ENCODE data around the gene DDX31. TPM values are rescaled to one million over a fixed set of nuclear protein-coding genes. Genes with fewer than 3 reads are reported as not detected.
A peak's percentile ranks its signal among the peaks of the same experiment; 100 is the strongest.

The DDX31 gene
- total and polyA plus RNA-seq, 4 experiments from 2014 or later = 3.4 to 21.1 (median 13.6) TPM

- H3K27me3 ChIP-seq (ENCODE audit: insufficient read depth, low read length) = peaks cover 62% of the 10 kb centered on the region
- Mint-ChIP-seq H3K9me3 (peaks cover 0 to 13% (median 1%) of the 10 kb centered on the region in 8 donors), H3K27me3 (peaks cover 55 to 61% of the 10 kb centered on the region in 2 donors), H3K36me3 (no peaks in the 10 kb centered on the region), H3K4me3 (no peak overlapping the region), H3K27ac (peak overlapping the region in 1 of 7 donors; percentile 35), H3K4me1 (peaks cover 2 to 15% (median 9%) of the 10 kb centered on the region in 4 donors)
- intact Hi-C loops (cut with micrococcal nuclease) = no loop called here
- no peak overlapping the region for H3K27ac ChIP-seq (ENCODE audit: low read depth, low read length)
- H3K4me3 ChIP-seq (ENCODE audit: low read length in 2 of 2) = no peak overlapping the region
- ChIA-PET CTCF (ENCODE audit: partially characterized antibody) (no interaction called here), POLR2A (ENCODE audit: partially characterized antibody) (no interaction called here)
- H3K9me3 ChIP-seq (ENCODE audit: control insufficient read depth in 1 of 2, low read length in 2 of 2) = no peaks in the 10 kb centered on the region
- H3K4me1 ChIP-seq (ENCODE audit: insufficient read depth, low read length) = peaks cover 12% of the 10 kb centered on the region
- H3K36me3 ChIP-seq (ENCODE audit: insufficient read depth, low read length) = no peaks in the 10 kb centered on the region
- DNase-seq = no peak
Measured at GRCh38 chr9:132579427-132579798, 90.4 kb downstream of the DDX31 start.

GRCh38 chr9:132578367-132578932, 91.3 kb downstream of the DDX31 start:
- no peak overlapping the region for H3K27ac ChIP-seq (ENCODE audit: low read depth, low read length)
- no peak overlapping the region for H3K4me3 ChIP-seq (ENCODE audit: low read length in 2 of 2)
- no peak for DNase-seq
- H3K9me3 ChIP-seq (ENCODE audit: control insufficient read depth in 1 of 2, low read length in 2 of 2) = no peaks in the 10 kb centered on the region
- no peaks in the 10 kb centered on the region for H3K36me3 Mint-ChIP-seq
- CTCF ChIA-PET (ENCODE audit: partially characterized antibody) = no interaction called here
- peak overlapping the region in 1 of 7 donors; percentile 70 for H3K27ac Mint-ChIP-seq
- peaks cover 55 to 60% of the 10 kb centered on the region in 2 donors for H3K27me3 Mint-ChIP-seq
- no peak overlapping the region for H3K4me3 Mint-ChIP-seq
- no peaks in the 10 kb centered on the region for H3K36me3 ChIP-seq (ENCODE audit: insufficient read depth, low read length)
- H3K4me1 Mint-ChIP-seq = peaks cover 2 to 15% (median 9%) of the 10 kb centered on the region in 4 donors
- intact Hi-C loops (cut with micrococcal nuclease) = no loop called here
- peaks cover 0 to 12% (median 1%) of the 10 kb centered on the region in 8 donors for H3K9me3 Mint-ChIP-seq
- H3K4me1 ChIP-seq (ENCODE audit: insufficient read depth, low read length) = peaks cover 12% of the 10 kb centered on the region
- H3K27me3 ChIP-seq (ENCODE audit: insufficient read depth, low read length) = peaks cover 53% of the 10 kb centered on the region
- POLR2A ChIA-PET (ENCODE audit: partially characterized antibody) = no interaction called here

- Histone ChIP-seq H3K4me3 (ENCODE audit: low read length in 2 of 2) (no peak overlapping the region), H3K36me3 (ENCODE audit: insufficient read depth, low read length) (no peaks in the 10 kb centered on the region), H3K9me3 (ENCODE audit: control insufficient read depth in 1 of 2, low read length in 2 of 2) (no peaks in the 10 kb centered on the region), H3K27ac (ENCODE audit: low read depth, low read length) (no peak overlapping the region), H3K4me1 (ENCODE audit: insufficient read depth, low read length) (peaks cover 9% of the 10 kb centered on the region), H3K27me3 (ENCODE audit: insufficient read depth, low read length) (peaks cover 46% of the 10 kb centered on the region)
- no peaks in the 10 kb centered on the region for H3K36me3 Mint-ChIP-seq
- H3K27ac Mint-ChIP-seq = no peak overlapping the region
- no peak for DNase-seq
- peaks cover 0 to 8% (median 0%) of the 10 kb centered on the region in 8 donors for H3K9me3 Mint-ChIP-seq
- intact Hi-C loops (cut with micrococcal nuclease) = no loop called here
- H3K4me1 Mint-ChIP-seq = peaks cover 2 to 14% (median 9%) of the 10 kb centered on the region in 4 donors
- CTCF ChIA-PET (ENCODE audit: partially characterized antibody) = no interaction called here
- H3K4me3 Mint-ChIP-seq = peak overlapping the region in 1 of 8 donors; percentile 24
- H3K27me3 Mint-ChIP-seq = peaks cover 50 to 58% of the 10 kb centered on the region in 2 donors
- POLR2A ChIA-PET (ENCODE audit: partially characterized antibody) = no interaction called here
Measured at GRCh38 chr9:132577119-132577518, 92.7 kb downstream of the DDX31 start.

- Histone ChIP-seq H3K9me3 (ENCODE audit: control insufficient read depth in 1 of 2, low read length in 2 of 2) (no peaks in the 10 kb centered on the region), H3K36me3 (ENCODE audit: insufficient read depth, low read length) (no peaks in the 10 kb centered on the region), H3K27me3 (ENCODE audit: insufficient read depth, low read length) (peaks cover 35% of the 10 kb centered on the region), H3K27ac (ENCODE audit: low read depth, low read length) (no peak overlapping the region), H3K4me1 (ENCODE audit: insufficient read depth, low read length) (no peaks in the 10 kb centered on the region), H3K4me3 (ENCODE audit: low read length in 2 of 2) (no peak overlapping the region)
- Mint-ChIP-seq H3K27me3 (peaks cover 41 to 51% of the 10 kb centered on the region in 2 donors), H3K36me3 (no peaks in the 10 kb centered on the region), H3K4me3 (no peak overlapping the region), H3K4me1 (peaks cover 0 to 4% (median 1%) of the 10 kb centered on the region in 4 donors), H3K9me3 (peaks cover 0 to 3% (median 0%) of the 10 kb centered on the region in 8 donors), H3K27ac (no peak overlapping the region)
- no peak for DNase-seq
- CTCF ChIA-PET (ENCODE audit: partially characterized antibody) = no interaction called here
- POLR2A ChIA-PET (ENCODE audit: partially characterized antibody) = no interaction called here
- intact Hi-C loops (cut with micrococcal nuclease) = no loop called here
Measured at GRCh38 chr9:132575811-132576210, 94.0 kb downstream of the DDX31 start.

GRCh38 chr9:132575005-132575609, 94.7 kb downstream of the DDX31 start:
- Histone ChIP-seq H3K36me3 (ENCODE audit: insufficient read depth, low read length) (no peaks in the 10 kb centered on the region), H3K27ac (ENCODE audit: low read depth, low read length) (no peak overlapping the region), H3K4me3 (ENCODE audit: low read length in 2 of 2) (no peak overlapping the region), H3K9me3 (ENCODE audit: control insufficient read depth in 1 of 2, low read length in 2 of 2) (no peaks in the 10 kb centered on the region), H3K27me3 (ENCODE audit: insufficient read depth, low read length) (peaks cover 32% of the 10 kb centered on the region), H3K4me1 (ENCODE audit: insufficient read depth, low read length) (no peaks in the 10 kb centered on the region)
- Mint-ChIP-seq H3K27ac (no peak overlapping the region), H3K4me3 (no peak overlapping the region), H3K4me1 (peaks cover 0 to 4% (median 1%) of the 10 kb centered on the region in 4 donors), H3K9me3 (peaks cover 0 to 3% (median 0%) of the 10 kb centered on the region in 8 donors), H3K27me3 (peaks cover 41 to 51% of the 10 kb centered on the region in 2 donors), H3K36me3 (no peaks in the 10 kb centered on the region)
- POLR2A ChIA-PET (ENCODE audit: partially characterized antibody) = no interaction called here
- intact Hi-C loops (cut with micrococcal nuclease) = no loop called here
- peak in 3 of 5 donors; percentile 22 to 32 (median 32) for DNase-seq
- CTCF ChIA-PET (ENCODE audit: partially characterized antibody) = no interaction called here

- CTCF ChIA-PET (ENCODE audit: partially characterized antibody) = no interaction called here
- H3K4me3 Mint-ChIP-seq = no peak overlapping the region
Measured at GRCh38 chr9:132572921-132573320, 96.9 kb downstream of the DDX31 start.

GRCh38 chr9:132571806-132572600, 97.8 kb downstream of the DDX31 start:
- H3K9me3 Mint-ChIP-seq = peaks cover 0 to 2% (median 0%) of the 10 kb centered on the region in 8 donors
- CTCF ChIA-PET (ENCODE audit: partially characterized antibody) = interaction anchor here (0.6 to 0.7 kb wide), 2 partner anchors 376 to 809 kb away, joined by 3 to 4 read pairs; no protein-coding TSS in a partner anchor
- no peak overlapping the region for H3K27ac Mint-ChIP-seq
- H3K36me3 Mint-ChIP-seq = peaks cover 0 to 4% of the 10 kb centered on the region in 2 donors
- no peaks in the 10 kb centered on the region for H3K9me3 ChIP-seq (ENCODE audit: control insufficient read depth in 1 of 2, low read length in 2 of 2)
- H3K36me3 ChIP-seq (ENCODE audit: insufficient read depth, low read length) = no peaks in the 10 kb centered on the region
- H3K27ac ChIP-seq (ENCODE audit: low read depth, low read length) = no peak overlapping the region
- H3K4me3 Mint-ChIP-seq = no peak overlapping the region
- no peaks in the 10 kb centered on the region for H3K4me1 ChIP-seq (ENCODE audit: insufficient read depth, low read length)
- no peak overlapping the region for H3K4me3 ChIP-seq (ENCODE audit: low read length in 2 of 2)
- peaks cover 7% of the 10 kb centered on the region for H3K27me3 ChIP-seq (ENCODE audit: insufficient read depth, low read length)
- H3K27me3 Mint-ChIP-seq = peaks cover 19 to 29% of the 10 kb centered on the region in 2 donors
- POLR2A ChIA-PET (ENCODE audit: partially characterized antibody) = no interaction called here
- intact Hi-C loops (cut with micrococcal nuclease) = no loop called here
- no peak for DNase-seq
- H3K4me1 Mint-ChIP-seq = peaks cover 0 to 3% (median 0%) of the 10 kb centered on the region in 4 donors

More at GRCh38 chr9:132572921-132573320, 96.9 kb downstream of the DDX31 start:
- H3K9me3 ChIP-seq (ENCODE audit: control insufficient read depth in 1 of 2, low read length in 2 of 2) = no peaks in the 10 kb centered on the region
- no peak overlapping the region for H3K4me3 ChIP-seq (ENCODE audit: low read length in 2 of 2)
- DNase-seq = no peak
- Mint-ChIP-seq H3K27me3 (peaks cover 28 to 38% of the 10 kb centered on the region in 2 donors), H3K4me1 (peaks cover 0 to 3% (median 0%) of the 10 kb centered on the region in 4 donors), H3K36me3 (peaks cover 0 to under 1% of the 10 kb centered on the region in 2 donors), H3K27ac (no peak overlapping the region), H3K9me3 (no peaks in the 10 kb centered on the region)
- H3K36me3 ChIP-seq (ENCODE audit: insufficient read depth, low read length) = no peaks in the 10 kb centered on the region
- peaks cover 13% of the 10 kb centered on the region for H3K27me3 ChIP-seq (ENCODE audit: insufficient read depth, low read length)
- H3K27ac ChIP-seq (ENCODE audit: low read depth, low read length) = no peak overlapping the region
- POLR2A ChIA-PET (ENCODE audit: partially characterized antibody) = no interaction called here
- intact Hi-C loops (cut with micrococcal nuclease) = no loop called here
- no peaks in the 10 kb centered on the region for H3K4me1 ChIP-seq (ENCODE audit: insufficient read depth, low read length)

Measured in CD4-positive, alpha-beta memory T cell (primary cell).